Prostate gland (tissue), 2 donors: ENCODE results near the gene PPP2R2D.

ENCODE experiments used
- POLR2AphosphoS5 ChIP-seq: sonication (generic); formaldehyde crosslinking; IDR thresholded peaks from one replicate; pipeline ENCODE4 v1.6.1; 2017; ENCODE audit warnings: antibody characterized with exemption
- TF ChIP-seq, protein P1 (sequence below), 4 experiments: fragments of 200-600 bp in 2 of 4; fragments of 450-650 bp in 2 of 4; sonication (generic) in 2 of 4; IDR thresholded peaks; 1 replicate in 3 of 4; 2 replicates in 1 of 4; pipeline ENCODE4 v1.5.1; 2016 to 2019; ENCODE audit warnings: antibody characterized with exemption in 4 of 4, mild to moderate bottlenecking in 2 of 4, moderate library complexity in 2 of 4

DNA sequence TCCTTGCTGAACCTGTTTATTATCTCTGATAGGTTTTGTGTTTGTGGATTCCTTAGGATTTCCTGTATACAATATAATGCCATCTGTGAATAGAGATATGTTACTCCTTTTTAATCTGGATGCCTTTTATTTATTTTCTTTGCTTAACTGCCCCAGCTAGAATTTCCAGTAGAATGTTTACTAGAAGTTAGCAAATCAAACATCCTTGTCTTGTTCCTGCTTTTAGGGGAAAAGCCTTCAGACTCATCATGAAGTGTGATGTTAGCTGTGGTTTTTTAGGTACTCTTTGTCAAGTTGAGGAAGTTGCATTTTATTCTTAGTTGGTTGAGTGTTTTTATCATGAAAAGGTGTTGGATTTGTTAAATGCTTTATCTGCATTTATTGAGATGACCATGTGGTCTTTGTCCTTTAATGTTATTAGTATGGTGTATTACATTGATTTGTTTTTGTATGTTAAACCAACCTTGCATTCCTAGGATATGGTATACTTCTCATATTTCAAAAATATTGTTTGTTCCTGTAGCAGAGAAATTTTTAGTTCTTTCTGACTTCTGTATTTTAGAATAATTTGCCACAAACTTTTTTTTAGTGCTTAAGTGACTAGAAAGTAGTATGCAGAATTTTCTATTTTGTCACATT is 24.3 kb downstream of the PPP2R2D start:
- TF ChIP-seq, protein P1, sequence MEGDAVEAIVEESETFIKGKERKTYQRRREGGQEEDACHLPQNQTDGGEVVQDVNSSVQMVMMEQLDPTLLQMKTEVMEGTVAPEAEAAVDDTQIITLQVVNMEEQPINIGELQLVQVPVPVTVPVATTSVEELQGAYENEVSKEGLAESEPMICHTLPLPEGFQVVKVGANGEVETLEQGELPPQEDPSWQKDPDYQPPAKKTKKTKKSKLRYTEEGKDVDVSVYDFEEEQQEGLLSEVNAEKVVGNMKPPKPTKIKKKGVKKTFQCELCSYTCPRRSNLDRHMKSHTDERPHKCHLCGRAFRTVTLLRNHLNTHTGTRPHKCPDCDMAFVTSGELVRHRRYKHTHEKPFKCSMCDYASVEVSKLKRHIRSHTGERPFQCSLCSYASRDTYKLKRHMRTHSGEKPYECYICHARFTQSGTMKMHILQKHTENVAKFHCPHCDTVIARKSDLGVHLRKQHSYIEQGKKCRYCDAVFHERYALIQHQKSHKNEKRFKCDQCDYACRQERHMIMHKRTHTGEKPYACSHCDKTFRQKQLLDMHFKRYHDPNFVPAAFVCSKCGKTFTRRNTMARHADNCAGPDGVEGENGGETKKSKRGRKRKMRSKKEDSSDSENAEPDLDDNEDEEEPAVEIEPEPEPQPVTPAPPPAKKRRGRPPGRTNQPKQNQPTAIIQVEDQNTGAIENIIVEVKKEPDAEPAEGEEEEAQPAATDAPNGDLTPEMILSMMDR (IDR thresholded peaks at IDR 0.05): no peak
- peak; percentile 73 for TF ChIP-seq POLR2AphosphoS5
